Stimulated activated CD8-positive, alpha-beta memory T cell treated with anti-CD3 and anti-CD28 coated beads, Interleukin-4, amount 100 ng/mL, for 1 hour (primary cell): Measurements from ENCODE around the gene POLR2A.
"Not testable (repeated sequence)": the region's sequence is repeated elsewhere in the genome, so short reads cannot be mapped to it uniquely, and the experiment has no call there.

Experiments used
- DNase-seq, 2 donors: peaks; one replicate each; pipeline ENCODE4 v3.0.0-alpha.2; 2020; ENCODE audit warnings: low read depth in 2 of 2, low spot score in 1 of 2

POLR2A gene

GRCh38 chr17:7460850-7461660 is 23.1 kb upstream of the POLR2A start:
- no peak for DNase-seq

GRCh38 chr17:7462474-7463371 is 21.4 kb upstream of the POLR2A start:
- DNase-seq: no peak

DNA sequence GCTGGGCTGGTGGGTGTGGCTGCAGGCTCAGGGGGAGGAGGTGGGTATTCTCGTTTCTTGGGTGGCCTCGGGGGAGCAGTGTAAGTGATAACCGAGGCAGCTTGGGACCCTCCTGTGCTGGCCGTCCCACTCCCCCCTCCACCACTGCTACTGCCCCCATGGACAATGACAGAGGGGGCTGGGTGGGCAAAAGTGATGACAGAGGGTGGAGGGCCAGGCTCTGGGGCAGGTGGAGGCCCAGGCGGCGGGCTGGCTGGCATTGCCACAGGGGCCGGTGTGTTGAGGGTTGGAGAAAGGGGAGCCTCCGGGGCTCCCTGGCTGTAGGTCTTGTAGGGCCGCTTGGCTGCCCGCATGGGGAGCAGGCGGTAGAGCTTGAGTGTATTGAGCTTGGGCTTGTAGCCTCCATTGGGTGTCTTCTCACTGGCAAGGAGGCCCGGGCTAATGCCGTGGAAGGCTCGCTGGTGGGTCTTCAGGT is 20.8 kb upstream of the POLR2A start:
- DNase-seq: no peak

DNA sequence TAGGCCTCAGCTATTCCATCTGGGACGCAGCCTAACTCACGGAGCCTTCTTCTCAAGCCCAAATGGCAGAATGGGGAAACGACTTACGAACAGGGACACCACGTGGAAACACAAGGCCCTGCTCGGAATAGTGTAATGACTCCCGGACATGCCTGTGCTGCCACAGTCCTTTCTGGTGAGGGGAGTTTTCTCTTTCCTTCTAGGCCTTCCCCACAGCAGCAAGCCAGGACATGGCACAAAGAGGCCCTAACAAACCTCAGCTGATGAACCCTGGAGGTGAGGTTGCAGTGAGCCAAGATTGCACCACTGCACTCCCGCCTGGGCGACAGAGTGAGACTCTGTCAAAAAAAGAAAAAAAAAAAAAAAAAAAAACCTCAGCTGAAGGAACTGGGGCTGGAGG is 20.1 kb upstream of the POLR2A start:
- no peak for DNase-seq

GRCh38 chr17:7465597-7466275 is 18.4 kb upstream of the POLR2A start:
- no peak for DNase-seq

DNA sequence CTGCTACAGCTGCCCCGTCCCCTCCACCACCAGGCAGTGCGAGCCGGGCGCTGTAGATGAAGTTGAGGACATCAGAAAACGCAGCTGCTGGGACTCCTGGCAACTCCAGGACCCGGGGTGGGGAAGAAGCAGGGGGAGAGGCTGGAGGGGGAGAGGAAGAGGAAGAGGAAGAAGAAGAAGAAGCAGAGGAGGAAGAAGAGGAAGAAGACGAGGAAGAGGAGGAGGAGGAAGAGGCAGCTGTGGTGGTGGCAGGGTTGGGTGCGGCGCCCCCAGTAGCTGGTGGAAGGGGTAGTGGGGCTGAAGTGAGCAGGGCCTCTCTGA is 17.9 kb upstream of the POLR2A start:
- no peak for DNase-seq

DNA sequence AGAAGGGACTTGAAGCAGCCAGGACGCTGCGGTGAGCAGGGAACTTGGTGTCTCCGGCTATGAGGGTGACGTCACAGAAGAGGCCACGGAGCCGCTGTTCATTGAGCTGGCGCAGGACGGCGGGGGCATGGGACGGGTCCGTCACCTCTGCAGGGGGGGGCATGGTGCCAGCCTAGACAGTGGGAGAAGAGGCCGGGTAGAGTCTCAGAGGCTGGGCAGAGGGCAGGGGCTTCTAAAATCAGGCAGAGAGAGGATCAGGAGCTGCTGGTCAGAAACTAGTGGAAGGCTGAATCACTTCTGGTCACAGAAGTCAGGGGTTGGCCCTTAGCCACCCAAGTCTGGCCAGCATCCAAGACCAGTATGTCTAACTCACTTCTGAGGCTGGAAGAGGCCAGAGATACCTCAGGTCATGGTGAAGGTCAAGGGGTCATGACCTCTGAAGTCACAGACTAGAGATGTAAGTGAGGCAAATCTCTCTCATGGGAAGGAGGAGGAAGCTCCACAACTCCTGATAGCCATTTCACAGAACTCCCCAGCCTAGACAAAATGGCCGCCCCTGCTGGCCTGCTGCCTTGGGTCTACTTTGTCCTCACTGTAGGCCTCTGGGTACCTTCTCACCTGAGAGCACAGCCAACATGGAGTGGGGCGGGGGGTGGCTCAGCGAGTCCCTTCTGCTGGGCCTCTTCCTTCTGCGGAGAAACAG is 17.4 kb upstream of the POLR2A start:
- DNase-seq: no peak

DNA sequence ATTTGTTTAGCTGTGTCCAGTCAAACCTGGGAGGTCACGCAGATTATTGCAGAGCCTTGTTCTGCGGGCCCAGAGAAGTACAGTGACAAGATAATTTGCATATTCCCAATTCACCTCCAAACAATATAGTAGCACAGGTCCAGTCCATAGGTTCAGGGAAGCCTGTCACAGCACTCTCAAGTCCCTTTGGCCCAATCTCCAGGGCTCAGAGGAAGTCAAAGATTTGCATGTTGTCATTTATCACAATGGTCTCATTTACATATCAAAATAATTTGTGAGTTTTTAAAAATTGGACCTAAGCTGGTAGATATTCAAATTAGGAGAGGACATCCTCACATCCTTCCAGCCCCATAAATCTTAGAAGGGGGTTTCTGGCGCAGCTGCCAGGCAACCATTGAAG is 16.7 kb upstream of the POLR2A start:
- DNase-seq: no peak

DNA sequence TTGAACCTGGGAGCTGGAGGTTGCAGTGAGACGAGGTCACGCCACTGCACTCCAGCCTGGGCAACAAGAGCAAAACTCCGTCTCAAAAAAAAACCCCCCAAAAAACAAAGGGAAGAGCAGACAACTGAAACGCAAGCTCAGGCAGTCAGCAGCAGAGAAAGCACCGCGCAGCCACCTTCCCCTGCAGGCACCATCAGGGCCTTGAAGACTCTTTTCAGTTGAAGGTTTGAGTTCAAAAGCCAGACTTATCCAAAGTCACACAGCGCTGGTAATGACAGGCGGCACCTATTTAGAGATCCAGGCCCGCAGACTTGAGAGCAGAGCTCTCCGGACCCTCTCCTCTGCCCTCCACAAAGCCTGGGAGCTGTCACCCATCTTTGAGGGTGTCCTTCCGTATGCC is 15.9 kb upstream of the POLR2A start:
- no peak for DNase-seq

GRCh38 chr17:7468804-7469389 is 15.3 kb upstream of the POLR2A start:
- no peak for DNase-seq

DNA sequence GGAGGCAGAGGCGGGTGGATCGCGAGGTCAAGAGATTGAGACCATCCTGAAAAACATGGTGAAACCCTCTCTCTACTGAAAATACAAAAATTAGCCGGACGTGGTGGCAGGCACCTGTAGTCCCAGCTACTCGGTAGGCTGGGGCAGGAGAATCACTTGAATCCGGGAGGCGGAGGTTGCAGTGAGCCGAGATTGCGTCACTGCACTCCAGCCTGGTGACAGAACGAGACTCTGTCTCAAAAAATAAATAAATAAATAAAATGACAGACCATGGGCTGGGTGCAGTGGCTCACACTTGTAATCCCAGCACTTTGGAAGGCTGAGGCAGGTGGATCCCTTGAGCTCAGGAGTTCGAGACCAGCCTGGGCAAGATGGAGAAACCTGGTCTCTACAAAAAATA is 14.3 kb upstream of the POLR2A start:
- DNase-seq: not testable (repeated sequence)

- DNase-seq: not testable (repeated sequence)
Measured at GRCh38 chr17:7470457-7470973, 13.7 kb upstream of the POLR2A start.

GRCh38 chr17:7471729-7472128 is 12.4 kb upstream of the POLR2A start:
- DNase-seq: no peak

GRCh38 chr17:7474767-7475166 is 9.4 kb upstream of the POLR2A start:
- not testable (repeated sequence) for DNase-seq

DNA sequence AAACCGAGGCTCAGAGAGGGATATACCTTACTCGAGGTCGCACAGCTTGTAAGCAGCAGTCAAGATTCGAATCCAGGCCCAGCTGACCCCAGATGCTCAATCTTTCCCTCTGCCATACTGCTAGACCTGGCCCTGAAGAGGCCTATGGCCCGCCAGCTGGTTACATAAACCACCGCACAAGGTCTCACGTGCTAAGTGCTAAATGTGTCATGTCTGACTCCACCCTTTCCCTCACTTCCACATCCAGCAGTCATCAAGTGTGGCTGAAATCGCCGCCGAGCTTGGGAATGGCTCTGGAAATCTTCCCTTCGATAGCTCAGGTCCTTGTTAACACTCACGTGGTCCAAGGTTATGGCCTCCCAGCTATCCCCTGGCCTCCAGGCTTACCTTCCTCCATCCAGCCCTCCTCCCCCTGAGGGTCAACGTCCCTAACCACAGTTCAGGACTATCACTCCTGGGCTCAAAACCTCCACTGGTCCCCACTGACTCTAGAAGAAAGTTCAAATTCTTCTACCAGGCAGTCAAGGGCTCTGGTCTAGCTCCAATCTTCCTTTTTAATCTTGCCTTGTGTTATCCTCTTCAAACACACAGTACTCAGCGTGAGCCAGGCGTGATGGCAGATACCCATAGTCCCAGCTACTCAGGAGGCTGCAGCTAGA is 8.3 kb upstream of the POLR2A start:
- no peak for DNase-seq

DNA sequence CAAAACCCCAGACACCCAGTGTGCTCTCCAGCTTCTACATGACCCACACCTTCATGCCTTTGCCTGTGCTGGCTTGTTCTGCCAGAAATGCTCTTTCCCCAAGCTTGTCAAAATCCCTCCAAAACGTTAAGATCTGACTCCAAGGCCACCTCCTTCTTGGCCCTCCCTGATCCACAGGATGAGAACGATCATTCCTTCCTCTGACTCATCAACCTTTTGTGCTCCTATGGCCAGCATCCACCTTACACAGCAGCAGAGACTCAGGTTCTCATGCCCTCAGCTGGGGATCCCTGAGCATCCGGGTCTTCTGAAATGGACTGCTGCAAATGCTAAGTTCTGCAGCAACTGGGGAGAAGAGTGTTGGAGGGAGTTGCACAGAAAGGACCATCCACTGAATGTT is 7.7 kb upstream of the POLR2A start:
- no peak for DNase-seq

GRCh38 chr17:7476951-7477350 is 7.2 kb upstream of the POLR2A start:
- no peak for DNase-seq

DNA sequence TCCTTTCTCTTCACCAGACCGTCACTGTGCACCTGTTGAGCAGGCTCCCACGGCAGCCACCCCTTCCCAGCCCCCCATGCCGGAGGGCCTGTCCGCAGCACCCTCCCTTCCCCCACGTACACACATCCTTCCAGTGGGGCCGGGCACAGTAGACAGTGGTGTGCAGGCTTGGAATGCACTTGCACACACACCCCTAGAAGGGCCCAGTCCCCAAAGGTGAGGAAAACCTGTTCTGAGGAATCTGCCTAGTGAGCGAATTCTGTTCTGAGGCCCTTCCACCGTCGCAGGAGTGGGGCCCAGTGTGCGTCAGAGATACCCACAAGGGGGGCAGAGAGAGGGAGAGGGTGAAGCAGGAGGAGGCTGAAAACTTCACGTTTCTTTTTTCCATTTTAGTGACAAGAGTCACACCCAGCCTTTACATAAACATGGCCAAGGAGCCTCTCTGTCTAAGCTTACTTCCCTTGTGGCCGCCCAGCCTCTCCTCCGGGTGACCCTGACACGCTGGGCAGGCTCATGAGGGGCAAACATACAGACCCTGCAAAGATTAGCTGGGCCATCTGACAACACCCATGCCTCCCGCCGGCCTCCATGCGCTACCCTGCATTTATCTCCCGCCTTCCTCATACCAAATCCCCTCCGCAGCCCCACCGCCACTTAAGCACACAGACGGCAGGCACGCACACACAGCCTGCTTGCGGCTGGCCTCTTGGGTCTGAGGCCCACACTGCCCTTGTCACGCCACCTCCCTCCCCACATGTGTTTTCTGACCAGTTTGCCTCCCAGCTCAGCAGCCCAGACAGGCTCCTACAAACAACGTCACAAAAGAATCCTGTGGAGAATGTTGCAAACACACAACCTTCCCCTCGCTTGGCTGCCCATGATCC is 6.5 kb upstream of the POLR2A start:
- DNase-seq: no peak
